GM12878 (cell line): ENCODE measurements around the gene ADGRG1. TPM values are rescaled to one million over a fixed set of nuclear protein-coding genes. Genes with fewer than 3 reads are reported as not detected.
"Not testable (repeated sequence)": the region's sequence is repeated elsewhere in the genome, so short reads cannot be mapped to it uniquely, and the experiment has no call there.

Experiments used
- ATAC-seq: fragments of 200-7000 bp; cut with Tn5 transposase; 3 replicates; pipeline ENCODE4 v1.9.1; 2020; ENCODE audit warnings: mild to moderate bottlenecking, moderate library complexity
- BruUV-seq: library from RNA; stranded (reverse); fragments of 400-500 nt; replicated peaks from 2 replicates; lab custom pipeline; 2021; lab: Mats Ljungman, UMichigan
- CTCF ChIA-PET: fragments of 300-600 bp; sonication (Branson Sonifier 250); formaldehyde crosslinking; extraction: SDS; loops from one replicate; lab custom pipeline; 2021; ENCODE audit warnings: inconsistent platforms; lab: Yijun Ruan, JAX
- POLR2A ChIA-PET: fragments of 350-600 bp; formaldehyde crosslinking; extraction: SDS; loops from one replicate; lab custom pipeline; 2021; ENCODE audit warnings: inconsistent platforms; lab: Charles Lee
- RAD21 ChIA-PET: fragments of 300-600 bp; sonication (Branson Sonifier 250); formaldehyde crosslinking; loops from one replicate; lab custom pipeline; 2023; ENCODE audit warnings: antibody characterized with exemption; ENCODE audit not compliant: unreplicated experiment; lab: Charles Lee
- SMC1A ChIA-PET: fragments of 300-600 bp; sonication (Branson Sonifier 250); formaldehyde crosslinking; loops from one replicate; lab custom pipeline; 2023; ENCODE audit not compliant: unreplicated experiment, uncharacterized antibody; lab: Charles Lee
- DNase-seq: peaks from one replicate; pipeline ENCODE4 v3.0.0-alpha.2; 2011; ENCODE audit warnings: low read depth, low spot score
- FAIRE-seq: peaks from 3 replicates; lab custom pipeline; 2011; peaks lifted over from hg19 to GRCh38; lab: Jason Lieb, UNC
- H2AFZ ChIP-seq: 2 replicates; pipeline ENCODE4 v1.6.0; 2011; ENCODE audit warnings: low read depth, low read length, control low read depth; ENCODE audit not compliant: control insufficient read depth
- H3K27ac ChIP-seq: 2 replicates; pipeline ENCODE4 v1.5.1; 2011; ENCODE audit warnings: control low read depth; ENCODE audit not compliant: control insufficient read depth, insufficient read depth
- H3K27me3 ChIP-seq, 2 experiments: replicated peaks in 1 of 2; 2 replicates each; pipeline versions ENCODE4 v1.6.0 to v1.6.1; 2011; ENCODE audit warnings: low read length in 1 of 2; ENCODE audit not compliant: control insufficient read depth in 2 of 2, insufficient read depth in 2 of 2
- H3K36me3 ChIP-seq, 2 experiments: 2 replicates each; pipeline ENCODE4 v1.5.1; 2011; ENCODE audit warnings: low read length in 1 of 2; ENCODE audit not compliant: control insufficient read depth in 2 of 2, insufficient read depth in 2 of 2
- H3K4me1 ChIP-seq: 2 replicates; pipeline ENCODE4 v1.6.1; 2011; ENCODE audit warnings: mild to moderate bottlenecking, low read length, moderate library complexity, mixed read lengths; ENCODE audit not compliant: control insufficient read depth, insufficient read depth
- H3K4me2 ChIP-seq: 2 replicates; pipeline ENCODE4 v1.6.0; 2011; ENCODE audit warnings: control low read depth; ENCODE audit not compliant: control insufficient read depth, insufficient read depth
- H3K4me3 ChIP-seq: fragments of 200-600 bp; sonication (generic); 2 replicates; pipeline ENCODE4 v1.5.1; 2016
- H3K79me2 ChIP-seq: 2 replicates; pipeline ENCODE4 v1.6.0; 2011; ENCODE audit warnings: low read length; ENCODE audit not compliant: control insufficient read depth, insufficient read depth
- H3K9ac ChIP-seq: 2 replicates; pipeline ENCODE4 v1.8.0; 2011; ENCODE audit warnings: low read length, control low read depth, mixed read lengths; ENCODE audit not compliant: control insufficient read depth, insufficient read depth
- H3K9me3 ChIP-seq: replicated peaks from 3 replicates; pipeline ENCODE4 v1.5.1; 2011; ENCODE audit warnings: mild to moderate bottlenecking, low read length; ENCODE audit not compliant: control insufficient read depth, insufficient read depth
- H4K20me1 ChIP-seq: 2 replicates; pipeline ENCODE4 v1.6.0; 2011; ENCODE audit not compliant: control insufficient read depth, insufficient read depth
- BCL3 ChIP-seq: IDR thresholded peaks from 2 replicates; pipeline ENCODE4 v1.6.1; 2011; ENCODE audit warnings: borderline replicate concordance, low read depth, mild to moderate bottlenecking, moderate library complexity, low read length; ENCODE audit not compliant: insufficient read depth, poor library complexity, severe bottlenecking
- MEF2B ChIP-seq: fragments of 450-650 bp; IDR thresholded peaks from 2 replicates; pipeline ENCODE4 v1.6.1; 2018; ENCODE audit warnings: mild to moderate bottlenecking, moderate library complexity; ENCODE audit not compliant: partially characterized antibody, poor library complexity, severe bottlenecking
- NBN ChIP-seq: fragments of 450-650 bp; IDR thresholded peaks from 2 replicates; pipeline ENCODE4 v1.6.1; 2016
- POLR2A ChIP-seq: IDR thresholded peaks from 2 replicates; pipeline ENCODE4 v1.6.1; 2011; ENCODE audit warnings: low read depth, mild to moderate bottlenecking, low read length
- SMAD5 ChIP-seq: IDR thresholded peaks from 2 replicates; pipeline ENCODE4 v1.6.1; 2016; ENCODE audit warnings: antibody characterized with exemption, low read depth
- SMC3 ChIP-seq: IDR thresholded peaks from 2 replicates; pipeline ENCODE4 v1.6.1; 2011; ENCODE audit warnings: low read length, improper control_type of control experiment, borderline replicate concordance
- WGBS: methylation state at CpG from one replicate; pipeline ENCODE4 v1.1.6; 2016; ENCODE audit warnings: low lambda C conversion rate; ENCODE audit not compliant: insufficient replicate concordance, insufficient coverage; ENCODE audit errors: missing lambda C conversion rate; 5-methylcytosine and 5-hydroxymethylcytosine counted together
- in situ Hi-C: fragments of 300-500 bp; cut with MboI; formaldehyde crosslinking; loops from 9 replicates; pipeline ENCODE4 v1.14.3; 2018; ENCODE audit warnings: mixed read lengths
- intact Hi-C: fragments of 100-400 bp; cut with micrococcal nuclease; formaldehyde crosslinking; loops from one replicate; pipeline ENCODE4 v1.14.2; 2022; ENCODE audit not compliant: unreplicated experiment
- polyA plus RNA-seq, 11 experiments: library from polyadenylated mRNA; depleted of rRNA in 4 of 11; unstranded in 6 of 11; stranded (reverse) in 5 of 11; fragments of >200 nt; fragmentation: Nextera tagmentation in 4 of 11; fragmentation: Illumina TruSeq in 1 of 11; extraction: Ambion mirVana in 4 of 11; extraction: Trizol in 1 of 11; gene quantifications; 1 replicate in 1 of 11; 2 replicates in 10 of 11; pipeline versions ENCODE4 v1.2.1 to v1.2.3, GENCODE V29; 2011 to 2016; ENCODE audit warnings: inconsistent platforms in 2 of 11, missing spikeins in 2 of 11, low read depth in 1 of 11
- total RNA-seq, 4 experiments: library from RNA; depleted of rRNA in 3 of 4; stranded (reverse); fragments of >200 nt in 3 of 4; fragmentation: Illumina TruSeq in 1 of 4; extraction: Trizol in 1 of 4; gene quantifications; 2 replicates each; pipeline versions ENCODE4 v1.2.1 to v1.2.3, GENCODE V29; 2013 to 2021
- TF ChIP-seq, protein P1 (sequence below): fragments of 450-650 bp; IDR thresholded peaks from 2 replicates; pipeline ENCODE4 v1.6.1; 2016; ENCODE audit warnings: mild to moderate bottlenecking, moderate library complexity, borderline replicate concordance
- TF ChIP-seq, protein P2 (sequence below): IDR thresholded peaks from 2 replicates; pipeline ENCODE4 v1.6.1; 2011; ENCODE audit warnings: low read depth, low read length, improper control_type of control experiment, borderline replicate concordance

The ADGRG1 gene
- total and polyA plus RNA-seq, 10 of the 15 experiments (the other 5 are each of a cell fraction or from before 2014, with no cell fraction given), result 0.07 to 2.0 (median 0.75) TPM

DNA sequence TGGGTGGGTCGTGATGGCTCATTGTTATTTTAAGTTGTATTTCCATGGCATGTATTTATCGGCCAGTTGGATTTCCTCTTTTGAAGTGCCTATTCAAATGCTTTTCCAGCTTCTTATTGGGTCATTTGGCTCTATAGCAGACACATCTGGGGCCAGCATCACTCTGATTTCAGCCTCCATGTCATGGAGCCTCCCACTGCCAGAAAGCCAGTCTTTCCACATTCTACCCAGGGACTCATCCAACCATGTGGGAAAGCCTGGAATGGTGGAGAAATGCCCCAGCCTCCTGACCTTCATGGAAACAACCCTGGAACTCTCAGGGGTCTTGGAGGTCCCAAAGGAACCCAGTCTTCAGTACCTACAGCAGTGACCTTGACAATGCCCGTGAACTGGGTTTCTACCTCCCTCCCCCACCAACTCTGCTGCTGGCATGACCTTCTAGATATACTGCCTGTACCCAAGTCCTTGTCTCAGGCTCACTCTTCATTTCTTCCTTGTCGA, 33.8 kb upstream of the ADGRG1 start:
- ChIA-PET RAD21 (interaction anchor here (5.4 to 6.4 kb wide), 2 partner anchors 7 to 18 kb away, joined by 32 to 75 read pairs; no protein-coding TSS in a partner anchor), CTCF (interaction anchor here (2.4 to 14.8 kb wide), 6 partner anchors 8 to 54 kb away, joined by 6 to 197 read pairs (median 55); no protein-coding TSS in a partner anchor), POLR2A (interaction anchor here (1.2 kb wide), 1 partner anchor 54 kb away, joined by 3 read pairs; no protein-coding TSS in a partner anchor), SMC1A (interaction anchor here (5.1 to 5.9 kb wide), 2 partner anchors 16 to 54 kb away, joined by 35 to 50 read pairs; no protein-coding TSS in a partner anchor)
- Histone ChIP-seq H3K9ac (no peak overlapping the region), H3K4me2 (no peak overlapping the region), H3K9me3 (no peaks in the 10 kb centered on the region; the same call in 2 of the 3 replicates), H2AFZ (no peak overlapping the region), H3K4me3 (no peak overlapping the region), H3K27ac (no peak overlapping the region), H3K4me1 (peaks cover 23% of the 10 kb centered on the region), H3K79me2 (no peaks in the 10 kb centered on the region), H4K20me1 (no peaks in the 10 kb centered on the region), H3K27me3 (no peaks in the 10 kb centered on the region), H3K36me3 (no peaks in the 10 kb centered on the region)
- no TSS peak for BruUV-seq
- 31% methylated on average over 4 of the region's 4 CpGs for WGBS
- DNase-seq (no peak), ATAC-seq (no peak), FAIRE-seq (no peak)
- no peak for TF ChIP-seq BCL3
- no peak for TF ChIP-seq SMAD5
- no peak for TF ChIP-seq POLR2A
- no peak for TF ChIP-seq NBN
- TF ChIP-seq MEF2B, result no peak
- TF ChIP-seq, protein P1, sequence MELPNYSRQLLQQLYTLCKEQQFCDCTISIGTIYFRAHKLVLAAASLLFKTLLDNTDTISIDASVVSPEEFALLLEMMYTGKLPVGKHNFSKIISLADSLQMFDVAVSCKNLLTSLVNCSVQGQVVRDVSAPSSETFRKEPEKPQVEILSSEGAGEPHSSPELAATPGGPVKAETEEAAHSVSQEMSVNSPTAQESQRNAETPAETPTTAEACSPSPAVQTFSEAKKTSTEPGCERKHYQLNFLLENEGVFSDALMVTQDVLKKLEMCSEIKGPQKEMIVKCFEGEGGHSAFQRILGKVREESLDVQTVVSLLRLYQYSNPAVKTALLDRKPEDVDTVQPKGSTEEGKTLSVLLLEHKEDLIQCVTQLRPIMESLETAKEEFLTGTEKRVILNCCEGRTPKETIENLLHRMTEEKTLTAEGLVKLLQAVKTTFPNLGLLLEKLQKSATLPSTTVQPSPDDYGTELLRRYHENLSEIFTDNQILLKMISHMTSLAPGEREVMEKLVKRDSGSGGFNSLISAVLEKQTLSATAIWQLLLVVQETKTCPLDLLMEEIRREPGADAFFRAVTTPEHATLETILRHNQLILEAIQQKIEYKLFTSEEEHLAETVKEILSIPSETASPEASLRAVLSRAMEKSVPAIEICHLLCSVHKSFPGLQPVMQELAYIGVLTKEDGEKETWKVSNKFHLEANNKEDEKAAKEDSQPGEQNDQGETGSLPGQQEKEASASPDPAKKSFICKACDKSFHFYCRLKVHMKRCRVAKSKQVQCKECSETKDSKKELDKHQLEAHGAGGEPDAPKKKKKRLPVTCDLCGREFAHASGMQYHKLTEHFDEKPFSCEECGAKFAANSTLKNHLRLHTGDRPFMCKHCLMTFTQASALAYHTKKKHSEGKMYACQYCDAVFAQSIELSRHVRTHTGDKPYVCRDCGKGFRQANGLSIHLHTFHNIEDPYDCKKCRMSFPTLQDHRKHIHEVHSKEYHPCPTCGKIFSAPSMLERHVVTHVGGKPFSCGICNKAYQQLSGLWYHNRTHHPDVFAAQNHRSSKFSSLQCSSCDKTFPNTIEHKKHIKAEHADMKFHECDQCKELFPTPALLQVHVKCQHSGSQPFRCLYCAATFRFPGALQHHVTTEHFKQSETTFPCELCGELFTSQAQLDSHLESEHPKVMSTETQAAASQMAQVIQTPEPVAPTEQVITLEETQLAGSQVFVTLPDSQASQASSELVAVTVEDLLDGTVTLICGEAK, result no peak
- TF ChIP-seq SMC3, result no peak
- TF ChIP-seq, protein P2, sequence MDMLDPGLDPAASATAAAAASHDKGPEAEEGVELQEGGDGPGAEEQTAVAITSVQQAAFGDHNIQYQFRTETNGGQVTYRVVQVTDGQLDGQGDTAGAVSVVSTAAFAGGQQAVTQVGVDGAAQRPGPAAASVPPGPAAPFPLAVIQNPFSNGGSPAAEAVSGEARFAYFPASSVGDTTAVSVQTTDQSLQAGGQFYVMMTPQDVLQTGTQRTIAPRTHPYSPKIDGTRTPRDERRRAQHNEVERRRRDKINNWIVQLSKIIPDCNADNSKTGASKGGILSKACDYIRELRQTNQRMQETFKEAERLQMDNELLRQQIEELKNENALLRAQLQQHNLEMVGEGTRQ, result no peak
- in situ Hi-C loops (no loop called here), intact Hi-C loops (loop anchor here (5.0 kb wide), 1 partner anchor 408 kb away; the partner anchor contains the start of genes USB1 and ZNF319)

GRCh38 chr16:57596234-57596633, 32.2 kb upstream of the ADGRG1 start:
- CTCF ChIA-PET, result interaction anchor here (2.4 to 14.8 kb wide), 3 partner anchors 13 to 52 kb away, joined by 9 to 197 read pairs (median 149); no protein-coding TSS in a partner anchor

More at GRCh38 chr16:57596234-57596633, 32.2 kb upstream of the ADGRG1 start:
- H3K27ac ChIP-seq, H3K4me2 ChIP-seq, intact Hi-C loops, H3K9ac ChIP-seq, ATAC-seq, FAIRE-seq, POLR2A ChIA-PET, BruUV-seq, H4K20me1 ChIP-seq, H3K36me3 ChIP-seq, in situ Hi-C loops, H2AFZ ChIP-seq, H3K79me2 ChIP-seq, H3K9me3 ChIP-seq, DNase-seq, H3K27me3 ChIP-seq, H3K4me3 ChIP-seq: not testable (repeated sequence)
- ChIA-PET RAD21 (interaction anchor here (1.6 to 3.0 kb wide), 2 partner anchors 13 to 52 kb away, joined by 5 to 17 read pairs; no protein-coding TSS in a partner anchor), SMC1A (interaction anchor here (5.1 kb wide), 1 partner anchor 52 kb away, joined by 35 read pairs; no protein-coding TSS in a partner anchor)
- peaks cover 30% of the 10 kb centered on the region for H3K4me1 ChIP-seq
- 57% methylated on average over 4 of the region's 4 CpGs for WGBS
